Neural progenitor cell (in vitro differentiated cells): ENCODE data around the gene UAP1L1. TPM values are rescaled to one million over a fixed set of nuclear protein-coding genes. Genes with fewer than 3 reads are reported as not detected.

ENCODE experiments used
- DNase-seq: peaks from one replicate; pipeline ENCODE4 v3.0.0-alpha.2; 2016; ENCODE audit warnings: low spot score
- H2AFZ ChIP-seq: fragments of 200-600 bp; sonication (generic); replicated peaks from 2 replicates; pipeline ENCODE4 v1.6.1; 2016; ENCODE audit warnings: antibody characterized with exemption
- H3F3A ChIP-seq: fragments of 200-600 bp; sonication (generic); 2 replicates; pipeline ENCODE4 v1.6.1; 2016; ENCODE audit warnings: antibody characterized with exemption, low read depth
- H3K27ac ChIP-seq: fragments of 200-600 bp; sonication (generic); 2 replicates; pipeline ENCODE4 v1.5.1; 2016; ENCODE audit warnings: mild to moderate bottlenecking
- H3K27me3 ChIP-seq: fragments of 200-600 bp; sonication (generic); 2 replicates; pipeline ENCODE4 v1.6.1; 2016; ENCODE audit warnings: mild to moderate bottlenecking, moderate library complexity
- H3K36me3 ChIP-seq: fragments of 200-600 bp; sonication (generic); 2 replicates; pipeline ENCODE4 v1.5.1; 2016
- H3K4me1 ChIP-seq: fragments of 200-600 bp; sonication (generic); 2 replicates; pipeline ENCODE4 v1.6.1; 2016; ENCODE audit warnings: mixed run types
- H3K4me2 ChIP-seq: fragments of 200-600 bp; sonication (generic); 2 replicates; pipeline ENCODE4 v1.6.1; 2016
- H3K4me3 ChIP-seq: fragments of 200-600 bp; sonication (generic); 2 replicates; pipeline ENCODE4 v1.5.1; 2016
- H3K79me2 ChIP-seq: fragments of 200-600 bp; sonication (generic); 2 replicates; pipeline ENCODE4 v1.6.1; 2016; ENCODE audit warnings: low read depth
- H3K9ac ChIP-seq: fragments of 200-600 bp; sonication (generic); 2 replicates; pipeline ENCODE4 v1.6.1; 2016
- H3K9me3 ChIP-seq: fragments of 200-600 bp; sonication (generic); 2 replicates; pipeline ENCODE4 v1.5.1; 2016; ENCODE audit warnings: low read depth
- H4K20me1 ChIP-seq: fragments of 200-600 bp; sonication (generic); 2 replicates; pipeline ENCODE4 v1.6.1; 2016; ENCODE audit warnings: low read depth
- H3K27ac Mint-ChIP-seq: 3 replicates; pipeline ENCODE4 v1.8.0; 2021; ENCODE audit warnings: mixed read lengths
- H3K27me3 Mint-ChIP-seq: 2 replicates; pipeline ENCODE4 v1.8.0; 2022; ENCODE audit warnings: low read depth, mild to moderate bottlenecking, inconsistent platforms, moderate library complexity, mixed read lengths; ENCODE audit not compliant: insufficient read depth
- H3K36me3 Mint-ChIP-seq: 3 replicates; pipeline ENCODE4 v1.8.0; 2021; ENCODE audit warnings: mixed read lengths
- H3K4me1 Mint-ChIP-seq: 3 replicates; pipeline ENCODE4 v1.8.0; 2021; ENCODE audit warnings: mixed read lengths
- H3K4me3 Mint-ChIP-seq: 3 replicates; pipeline ENCODE4 v1.8.0; 2021; ENCODE audit warnings: mild to moderate bottlenecking, moderate library complexity, mixed read lengths
- H3K9me3 Mint-ChIP-seq: 3 replicates; pipeline ENCODE4 v1.8.0; 2020; ENCODE audit warnings: mixed read lengths
- EZH2 ChIP-seq: fragments of 200-600 bp; sonication (generic); IDR thresholded peaks from 2 replicates; pipeline ENCODE4 v1.6.1; 2017; ENCODE audit warnings: antibody characterized with exemption, mild to moderate bottlenecking, moderate library complexity
- EZH2phosphoT487 ChIP-seq: fragments of 200-600 bp; sonication (generic); IDR thresholded peaks from 2 replicates; pipeline ENCODE4 v1.6.1; 2017; ENCODE audit warnings: antibody characterized with exemption
- total RNA-seq: library from RNA; depleted of rRNA; stranded (reverse); fragments of >200 nt; gene quantifications from 2 replicates; pipeline ENCODE4 v1.2.3, GENCODE V29; 2015; ENCODE audit warnings: low replicate concordance
- TF ChIP-seq, protein P1 (sequence below): fragments of 200-600 bp; sonication (generic); IDR thresholded peaks from 2 replicates; pipeline ENCODE4 v1.5.1; 2017; ENCODE audit warnings: antibody characterized with exemption, mild to moderate bottlenecking

The UAP1L1 gene
- total RNA-seq, 1 donor from 2014 or later = 0.51 TPM

DNA sequence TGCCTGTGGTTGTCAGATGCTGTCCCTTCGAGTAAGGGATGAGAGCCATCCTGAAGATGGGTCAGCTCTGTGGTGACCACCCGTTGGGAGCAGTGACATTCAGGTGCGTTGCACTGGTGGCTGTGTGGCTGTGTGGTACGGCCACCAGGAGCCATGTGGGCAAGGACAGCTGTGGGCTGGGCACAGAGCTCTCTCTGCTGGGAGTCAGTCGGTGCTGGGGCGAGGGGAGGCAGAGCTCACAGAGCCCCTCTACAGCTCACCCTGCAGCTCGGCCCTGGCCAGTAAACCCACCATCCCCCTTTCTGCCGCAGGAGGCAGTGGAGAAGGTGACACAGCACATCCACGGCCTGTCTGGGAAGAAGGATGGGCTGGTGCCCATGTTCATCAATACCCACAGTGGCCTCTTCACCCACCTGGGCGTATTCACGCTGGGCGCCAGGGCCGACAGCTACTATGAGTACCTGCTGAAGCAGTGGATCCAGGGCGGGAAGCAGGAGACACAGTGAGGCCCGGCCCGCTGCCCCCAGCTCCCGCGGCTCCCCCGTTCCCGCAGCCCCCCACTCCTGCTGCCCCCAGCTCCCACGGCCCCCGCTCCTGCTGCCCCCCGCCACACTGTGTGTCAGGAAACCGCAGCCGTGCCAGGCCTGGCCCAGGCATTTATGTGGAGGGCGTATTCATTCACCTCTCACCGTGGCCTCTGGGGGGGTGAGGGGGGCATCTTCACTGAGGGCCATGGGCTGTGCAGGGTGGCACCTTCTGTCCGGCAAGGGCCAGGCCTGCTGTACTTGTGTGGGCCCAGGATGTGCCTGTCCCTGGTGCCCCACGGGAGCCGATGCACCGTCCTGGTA, 28.7 kb downstream of the UAP1L1 start:
- Histone ChIP-seq H3K4me2 (no peak overlapping the region), H2AFZ (no peak overlapping the region), H3K79me2 (no peaks in the 10 kb centered on the region), H3K4me1 (no peaks in the 10 kb centered on the region), H3K27ac (no peak overlapping the region), H3K9ac (no peak overlapping the region), H3K27me3 (no peaks in the 10 kb centered on the region), H3K36me3 (no peaks in the 10 kb centered on the region), H3K4me3 (no peak overlapping the region), H3F3A (peaks cover 12% of the 10 kb centered on the region), H3K9me3 (no peaks in the 10 kb centered on the region), H4K20me1 (no peaks in the 10 kb centered on the region)
- TF ChIP-seq EZH2 (no peak), EZH2phosphoT487 (no peak)
- TF ChIP-seq, protein P1, sequence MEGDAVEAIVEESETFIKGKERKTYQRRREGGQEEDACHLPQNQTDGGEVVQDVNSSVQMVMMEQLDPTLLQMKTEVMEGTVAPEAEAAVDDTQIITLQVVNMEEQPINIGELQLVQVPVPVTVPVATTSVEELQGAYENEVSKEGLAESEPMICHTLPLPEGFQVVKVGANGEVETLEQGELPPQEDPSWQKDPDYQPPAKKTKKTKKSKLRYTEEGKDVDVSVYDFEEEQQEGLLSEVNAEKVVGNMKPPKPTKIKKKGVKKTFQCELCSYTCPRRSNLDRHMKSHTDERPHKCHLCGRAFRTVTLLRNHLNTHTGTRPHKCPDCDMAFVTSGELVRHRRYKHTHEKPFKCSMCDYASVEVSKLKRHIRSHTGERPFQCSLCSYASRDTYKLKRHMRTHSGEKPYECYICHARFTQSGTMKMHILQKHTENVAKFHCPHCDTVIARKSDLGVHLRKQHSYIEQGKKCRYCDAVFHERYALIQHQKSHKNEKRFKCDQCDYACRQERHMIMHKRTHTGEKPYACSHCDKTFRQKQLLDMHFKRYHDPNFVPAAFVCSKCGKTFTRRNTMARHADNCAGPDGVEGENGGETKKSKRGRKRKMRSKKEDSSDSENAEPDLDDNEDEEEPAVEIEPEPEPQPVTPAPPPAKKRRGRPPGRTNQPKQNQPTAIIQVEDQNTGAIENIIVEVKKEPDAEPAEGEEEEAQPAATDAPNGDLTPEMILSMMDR = no peak
- Mint-ChIP-seq H3K27me3 (peaks cover 5% of the 10 kb centered on the region), H3K36me3 (peaks cover 4% of the 10 kb centered on the region), H3K4me3 (no peak overlapping the region), H3K4me1 (no peaks in the 10 kb centered on the region), H3K9me3 (peaks cover 3% of the 10 kb centered on the region), H3K27ac (no peak overlapping the region)
- DNase-seq = no peak

DNA sequence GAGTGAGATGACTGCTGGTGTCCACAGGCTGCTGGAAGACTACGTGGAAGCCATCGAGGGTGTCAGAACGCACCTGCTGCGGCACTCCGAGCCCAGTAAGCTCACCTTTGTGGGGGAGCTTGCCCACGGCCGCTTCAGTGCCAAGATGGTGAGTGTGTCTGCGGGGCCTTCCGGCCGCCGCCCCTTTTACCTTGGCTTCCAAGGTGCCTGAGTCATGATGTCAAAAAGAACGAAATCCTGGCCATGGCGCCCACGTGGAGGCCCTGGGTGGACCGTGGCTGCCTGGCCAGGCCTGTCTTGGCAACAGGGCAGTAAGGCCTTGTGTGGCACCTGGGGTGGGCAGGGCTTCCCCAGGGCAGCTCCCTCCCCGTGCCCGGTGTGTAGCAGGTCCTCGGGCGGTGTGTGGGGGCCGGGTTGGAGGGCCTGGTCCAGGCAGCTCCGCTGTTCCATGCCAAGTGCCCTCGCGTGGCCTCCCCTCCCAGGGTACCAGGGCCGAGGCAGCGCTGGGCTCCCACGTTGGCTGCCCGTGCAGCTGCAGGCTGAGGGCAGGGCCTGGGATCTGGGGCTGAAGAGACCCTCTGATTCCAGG, 29.4 kb downstream of the UAP1L1 start:
- H3F3A ChIP-seq = peaks cover 8% of the 10 kb centered on the region

DNA sequence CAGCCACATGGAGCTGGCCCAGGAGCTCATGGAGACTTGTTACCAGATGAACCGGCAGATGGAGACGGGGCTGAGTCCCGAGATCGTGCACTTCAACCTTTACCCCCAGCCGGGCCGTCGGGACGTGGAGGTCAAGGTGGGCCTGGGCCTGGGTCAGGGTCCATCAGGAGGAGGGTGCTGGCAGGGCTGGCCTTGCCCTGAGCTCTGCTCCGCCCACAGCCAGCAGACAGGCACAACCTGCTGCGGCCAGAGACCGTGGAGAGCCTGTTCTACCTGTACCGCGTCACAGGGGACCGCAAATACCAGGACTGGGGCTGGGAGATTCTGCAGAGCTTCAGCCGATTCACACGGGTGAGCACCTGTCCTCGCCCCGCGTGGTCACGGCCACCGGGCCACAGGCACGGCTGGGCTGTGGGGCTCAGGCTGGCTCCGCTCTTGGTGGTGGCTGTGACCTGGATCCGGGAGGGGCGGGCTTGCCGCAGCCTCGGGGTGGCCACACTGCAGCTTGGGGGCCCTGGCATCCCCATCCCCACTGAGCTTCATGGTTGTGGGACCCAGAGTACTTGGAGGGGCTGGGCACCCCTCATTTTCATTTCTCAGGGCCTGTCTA, 30.1 kb downstream of the UAP1L1 start:
- H3K36me3 ChIP-seq = no peaks in the 10 kb centered on the region
- H3F3A ChIP-seq = peaks cover 2% of the 10 kb centered on the region
- TF ChIP-seq, protein P1 = no peak
- TF ChIP-seq EZH2 = no peak
- no peak for TF ChIP-seq EZH2phosphoT487
- H3K4me3 Mint-ChIP-seq = no peak overlapping the region
- peaks cover 5% of the 10 kb centered on the region for H3K27me3 Mint-ChIP-seq
- H3K9ac ChIP-seq = no peak overlapping the region
- peaks cover 3% of the 10 kb centered on the region for H3K9me3 Mint-ChIP-seq
- H3K9me3 ChIP-seq = no peaks in the 10 kb centered on the region
- H3K4me1 Mint-ChIP-seq = no peaks in the 10 kb centered on the region
- H3K79me2 ChIP-seq = no peaks in the 10 kb centered on the region
- H2AFZ ChIP-seq = no peak overlapping the region
- peaks cover 3% of the 10 kb centered on the region for H3K27me3 ChIP-seq
- no peak for DNase-seq
- no peaks in the 10 kb centered on the region for H3K4me1 ChIP-seq
- no peaks in the 10 kb centered on the region for H4K20me1 ChIP-seq
- no peak overlapping the region for H3K4me3 ChIP-seq
- no peak overlapping the region for H3K27ac Mint-ChIP-seq
- no peak overlapping the region for H3K27ac ChIP-seq
- H3K4me2 ChIP-seq = no peak overlapping the region
- peaks cover 4% of the 10 kb centered on the region for H3K36me3 Mint-ChIP-seq

More for the DNA sequence above, 29.4 kb downstream of the UAP1L1 start:
- H3K27me3 Mint-ChIP-seq = peaks cover 5% of the 10 kb centered on the region
- Histone ChIP-seq H3K27me3 (no peaks in the 10 kb centered on the region), H3K4me3 (no peak overlapping the region), H4K20me1 (no peaks in the 10 kb centered on the region), H3K27ac (no peak overlapping the region), H3K9ac (no peak overlapping the region), H3K9me3 (no peaks in the 10 kb centered on the region), H2AFZ (no peak overlapping the region), H3K4me2 (no peak overlapping the region), H3K36me3 (no peaks in the 10 kb centered on the region), H3K79me2 (no peaks in the 10 kb centered on the region), H3K4me1 (no peaks in the 10 kb centered on the region)
- H3K36me3 Mint-ChIP-seq = peaks cover 4% of the 10 kb centered on the region
- TF ChIP-seq, protein P1 = no peak
- no peak for TF ChIP-seq EZH2
- no peak for TF ChIP-seq EZH2phosphoT487
- DNase-seq = no peak
- no peak overlapping the region for H3K4me3 Mint-ChIP-seq
- no peak overlapping the region for H3K27ac Mint-ChIP-seq
- peaks cover 3% of the 10 kb centered on the region for H3K9me3 Mint-ChIP-seq
- H3K4me1 Mint-ChIP-seq = no peaks in the 10 kb centered on the region
